A673 (cell line): ENCODE measurements around the gene KLHL17.

ENCODE experiments used
- CTCF ChIP-seq: fragments of 300-800, 200-600 bp; sonication (generic); conservative IDR thresholded peaks from 2 replicates; pipeline ENCODE4 v1.5.1; 2017; ENCODE audit warnings: low read depth, mild to moderate bottlenecking, antibody characterized with exemption, low read length, moderate library complexity, mixed read lengths
- EZH2 ChIP-seq: fragments of 200-600 bp; sonication (generic); IDR thresholded peaks from 2 replicates; pipeline ENCODE4 v1.6.1; 2017; ENCODE audit warnings: borderline replicate concordance, low read depth, mild to moderate bottlenecking, mixed read lengths, antibody characterized with exemption, low read length; ENCODE audit not compliant: poor library complexity, severe bottlenecking

DNA sequence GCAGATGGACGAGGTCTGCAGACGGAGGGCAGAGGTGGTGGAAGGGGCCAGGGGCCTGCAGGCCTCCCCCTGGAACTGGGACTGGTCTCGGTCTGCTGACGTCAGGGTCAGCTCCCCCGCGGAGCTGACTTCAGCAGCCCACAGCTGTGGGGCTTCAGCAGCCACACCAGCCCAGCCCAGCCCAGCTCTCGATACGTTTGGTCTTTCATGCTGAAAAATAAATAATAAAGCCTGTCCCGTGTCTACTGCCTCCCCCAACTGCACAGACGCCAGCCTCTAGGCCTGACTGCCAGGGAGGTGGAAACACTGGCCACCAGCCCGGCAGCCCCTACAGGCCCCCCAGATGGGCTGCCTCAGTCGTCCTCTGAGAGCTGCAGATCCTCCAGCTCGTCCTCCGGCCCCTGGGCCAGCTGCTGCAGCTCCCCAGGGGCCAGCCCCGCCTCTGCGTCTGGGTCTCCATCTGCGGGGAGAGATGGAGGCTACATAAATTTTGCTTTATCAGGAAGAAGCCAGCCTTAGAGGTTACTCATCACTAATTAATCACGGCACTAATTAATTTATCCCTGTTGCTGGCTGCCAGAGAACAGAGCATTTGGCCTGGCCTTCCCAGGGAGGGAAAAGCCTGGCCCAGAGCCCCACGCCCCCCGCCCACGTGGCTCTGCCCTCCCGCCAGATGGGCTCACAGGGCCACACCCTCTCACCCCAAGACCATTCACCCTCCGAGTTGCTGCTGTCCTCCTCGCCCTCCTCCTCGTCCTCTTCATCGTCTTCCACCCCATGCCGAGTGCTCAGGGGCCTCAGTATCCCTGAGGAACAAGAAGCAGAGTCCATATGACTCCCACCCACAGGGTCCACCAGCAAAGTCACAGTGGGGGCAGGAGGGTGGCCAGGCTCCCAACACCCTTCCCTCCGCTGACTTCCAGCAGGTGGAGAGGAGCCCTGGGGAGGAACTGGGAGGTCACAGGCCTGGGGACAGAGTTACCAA lies 15.8 kb upstream of the KLHL17 start:
- TF ChIP-seq CTCF (no peak), EZH2 (no peak)
